Measurements from ENCODE around the gene FAM83F.

FAM83F gene

GRCh38 chr22:39994566-39995392 lies at the start of gene FAM83F:
Gene FAM83F (plus strand): TSS chr22:39994954. CDS start chr22:39995043, 89 bp downstream.
- TF ChIP-seq CTCF (IDR thresholded peaks at IDR 0.05), result no peak

GRCh38 chr22:39946126-39946502 lies 48.6 kb upstream of the FAM83F start:
- no peak for TF ChIP-seq CTCF (IDR thresholded peaks at IDR 0.05)

GRCh38 chr22:39946503-39947219 lies 48.1 kb upstream of the FAM83F start:
- no peak for TF ChIP-seq CTCF (IDR thresholded peaks at IDR 0.05)

GRCh38 chr22:39947220-39948216 lies 47.2 kb upstream of the FAM83F start:
- no peak for TF ChIP-seq CTCF (IDR thresholded peaks at IDR 0.05)

- TF ChIP-seq CTCF (IDR thresholded peaks at IDR 0.05), result no peak
Measured at GRCh38 chr22:39949964-39950737, 44.6 kb upstream of the FAM83F start.

GRCh38 chr22:39952347-39952746 lies 42.4 kb upstream of the FAM83F start:
- TF ChIP-seq CTCF (IDR thresholded peaks at IDR 0.05), result no peak

Data from LNCAP (cell line).